MCF 10A (cell line): ENCODE results near the gene PER2. TPM values are rescaled to one million over a fixed set of nuclear protein-coding genes. Genes with fewer than 3 reads are reported as not detected.

ENCODE experiments used
- BruUV-seq: library from RNA; stranded (reverse); fragments of 400-500 nt; replicated peaks from 2 replicates; lab custom pipeline; 2021; lab: Mats Ljungman, UMichigan
- CTCF ChIA-PET: fragments of 300-600 bp; sonication (Branson Sonifier 250); formaldehyde crosslinking; extraction: SDS; loops from one replicate; lab custom pipeline; 2021; ENCODE audit warnings: antibody characterized with exemption, inconsistent platforms; lab: Yijun Ruan, JAX
- POLR2A ChIA-PET: fragments of 300-600, 350-650 bp; sonication (Branson Sonifier 250); formaldehyde crosslinking; extraction: SDS; loops from one replicate; lab custom pipeline; 2020; ENCODE audit warnings: antibody characterized with exemption, inconsistent platforms; lab: Yijun Ruan, JAX
- DNase-seq: peaks from one replicate; pipeline ENCODE4 v3.0.0-alpha.2; 2018; ENCODE audit not compliant: unreplicated experiment
- H3K27ac Mint-ChIP-seq: one replicate; pipeline ENCODE4 v1.8.0; 2022; ENCODE audit warnings: mild to moderate bottlenecking, low read depth, mixed read lengths; ENCODE audit not compliant: unreplicated experiment
- H3K27me3 Mint-ChIP-seq: one replicate; pipeline ENCODE4 v1.8.0; 2022; ENCODE audit warnings: mixed read lengths; ENCODE audit not compliant: insufficient read depth, unreplicated experiment
- H3K36me3 Mint-ChIP-seq: one replicate; pipeline ENCODE4 v1.8.0; 2022; ENCODE audit warnings: mild to moderate bottlenecking, moderate library complexity, mixed read lengths; ENCODE audit not compliant: insufficient read depth, unreplicated experiment
- H3K4me1 Mint-ChIP-seq: one replicate; pipeline ENCODE4 v1.8.0; 2022; ENCODE audit warnings: mixed read lengths; ENCODE audit not compliant: insufficient read depth, unreplicated experiment
- H3K4me3 Mint-ChIP-seq: one replicate; pipeline ENCODE4 v1.8.0; 2022; ENCODE audit warnings: mild to moderate bottlenecking, moderate library complexity, mixed read lengths; ENCODE audit not compliant: unreplicated experiment
- H3K9me3 Mint-ChIP-seq: one replicate; pipeline ENCODE4 v1.8.0; 2022; ENCODE audit warnings: mixed read lengths; ENCODE audit not compliant: unreplicated experiment
- intact Hi-C: fragments of 100-400 bp; cut with micrococcal nuclease; formaldehyde crosslinking; loops from 2 replicates; pipeline ENCODE4 v1.14.1; 2022
- total RNA-seq: library from RNA; stranded (reverse); gene quantifications from 2 replicates; pipeline ENCODE4 v1.2.3, GENCODE V29; 2022
- TF ChIP-seq, protein P1 (sequence below): fragments of 200-600 bp; IDR thresholded peaks from one replicate; pipeline ENCODE4 v1.8.0; 2022; ENCODE audit warnings: antibody characterized with exemption, mild to moderate bottlenecking; ENCODE audit not compliant: unreplicated experiment

The PER2 gene
- total RNA-seq, 1 experiment from 2014 or later, result 8.9 TPM

DNA sequence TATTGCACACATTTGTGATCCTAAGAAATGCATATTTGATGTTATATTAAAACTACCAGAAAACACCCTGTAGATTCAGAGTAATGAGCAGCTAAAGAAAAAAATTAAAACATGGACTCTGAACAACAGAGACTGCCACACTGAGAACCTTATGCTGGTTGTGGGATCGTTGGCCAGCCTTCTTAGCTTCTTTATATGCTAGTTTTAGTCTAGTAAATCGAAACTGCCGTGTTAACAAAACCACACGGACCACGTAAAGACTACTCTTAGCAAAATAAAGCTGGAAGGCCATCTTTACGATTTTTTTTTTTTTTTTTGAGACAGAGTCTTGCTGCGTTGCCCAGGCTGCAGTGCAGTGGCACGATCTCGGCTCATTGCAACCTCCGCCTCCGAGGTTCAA, 22.8 kb downstream of the PER2 start:
- peaks cover 20% of the 10 kb centered on the region for H3K4me1 Mint-ChIP-seq
- no peak overlapping the region for H3K27ac Mint-ChIP-seq
- BruUV-seq, result no TSS peak
- ChIA-PET CTCF (interaction anchor here (0.6 to 2.6 kb wide), 7 partner anchors 10 to 412 kb away, joined by 3 to 16 read pairs (median 3); no protein-coding TSS in a partner anchor), POLR2A (interaction anchor here (1.3 to 6.3 kb wide), 2 partner anchors 22 to 297 kb away, joined by 4 to 95 read pairs; partner anchors contain the start of gene PER2)
- H3K27me3 Mint-ChIP-seq, result no peaks in the 10 kb centered on the region
- intact Hi-C loops, result no loop called here
- TF ChIP-seq, protein P1, sequence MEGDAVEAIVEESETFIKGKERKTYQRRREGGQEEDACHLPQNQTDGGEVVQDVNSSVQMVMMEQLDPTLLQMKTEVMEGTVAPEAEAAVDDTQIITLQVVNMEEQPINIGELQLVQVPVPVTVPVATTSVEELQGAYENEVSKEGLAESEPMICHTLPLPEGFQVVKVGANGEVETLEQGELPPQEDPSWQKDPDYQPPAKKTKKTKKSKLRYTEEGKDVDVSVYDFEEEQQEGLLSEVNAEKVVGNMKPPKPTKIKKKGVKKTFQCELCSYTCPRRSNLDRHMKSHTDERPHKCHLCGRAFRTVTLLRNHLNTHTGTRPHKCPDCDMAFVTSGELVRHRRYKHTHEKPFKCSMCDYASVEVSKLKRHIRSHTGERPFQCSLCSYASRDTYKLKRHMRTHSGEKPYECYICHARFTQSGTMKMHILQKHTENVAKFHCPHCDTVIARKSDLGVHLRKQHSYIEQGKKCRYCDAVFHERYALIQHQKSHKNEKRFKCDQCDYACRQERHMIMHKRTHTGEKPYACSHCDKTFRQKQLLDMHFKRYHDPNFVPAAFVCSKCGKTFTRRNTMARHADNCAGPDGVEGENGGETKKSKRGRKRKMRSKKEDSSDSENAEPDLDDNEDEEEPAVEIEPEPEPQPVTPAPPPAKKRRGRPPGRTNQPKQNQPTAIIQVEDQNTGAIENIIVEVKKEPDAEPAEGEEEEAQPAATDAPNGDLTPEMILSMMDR, result no peak
- DNase-seq, result no peak
- H3K36me3 Mint-ChIP-seq, result peaks cover 60% of the 10 kb centered on the region
- H3K4me3 Mint-ChIP-seq, result no peak overlapping the region
- no peaks in the 10 kb centered on the region for H3K9me3 Mint-ChIP-seq

DNA sequence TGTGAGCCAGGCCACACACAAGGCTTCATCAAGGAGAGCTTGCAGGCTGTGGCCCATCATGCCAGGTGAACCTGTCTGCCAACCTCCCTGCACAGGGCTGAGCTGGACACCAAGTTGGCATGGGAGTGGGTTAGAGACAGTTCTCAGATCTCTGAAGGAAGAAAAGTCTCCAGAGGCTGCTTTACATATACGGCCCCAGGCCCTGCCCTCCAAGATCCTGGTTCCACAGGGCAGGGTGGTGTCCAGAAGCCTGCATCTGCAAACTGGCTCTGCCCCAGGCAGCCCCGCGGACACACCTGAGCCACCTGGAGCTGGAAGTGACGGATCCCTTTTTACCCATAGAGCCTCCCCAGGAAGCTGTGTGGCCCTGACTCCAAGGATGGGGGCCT, 24.3 kb downstream of the PER2 start:
- no peak for DNase-seq
- BruUV-seq, result no TSS peak
- TF ChIP-seq, protein P1, result no peak
- ChIA-PET CTCF (interaction anchor here (0.5 to 2.6 kb wide), 26 partner anchors 8 to 575 kb away, joined by 3 to 16 read pairs (median 4); no protein-coding TSS in a partner anchor), POLR2A (interaction anchor here (6.3 kb wide), 1 partner anchor 24 kb away, joined by 95 read pairs; the partner anchor contains the start of gene PER2)
- H3K4me1 Mint-ChIP-seq, result peaks cover 20% of the 10 kb centered on the region
- no peak overlapping the region for H3K27ac Mint-ChIP-seq
- intact Hi-C loops, result no loop called here
- no peaks in the 10 kb centered on the region for H3K27me3 Mint-ChIP-seq
- no peak overlapping the region for H3K4me3 Mint-ChIP-seq
- peaks cover 60% of the 10 kb centered on the region for H3K36me3 Mint-ChIP-seq
- H3K9me3 Mint-ChIP-seq, result no peaks in the 10 kb centered on the region

DNA sequence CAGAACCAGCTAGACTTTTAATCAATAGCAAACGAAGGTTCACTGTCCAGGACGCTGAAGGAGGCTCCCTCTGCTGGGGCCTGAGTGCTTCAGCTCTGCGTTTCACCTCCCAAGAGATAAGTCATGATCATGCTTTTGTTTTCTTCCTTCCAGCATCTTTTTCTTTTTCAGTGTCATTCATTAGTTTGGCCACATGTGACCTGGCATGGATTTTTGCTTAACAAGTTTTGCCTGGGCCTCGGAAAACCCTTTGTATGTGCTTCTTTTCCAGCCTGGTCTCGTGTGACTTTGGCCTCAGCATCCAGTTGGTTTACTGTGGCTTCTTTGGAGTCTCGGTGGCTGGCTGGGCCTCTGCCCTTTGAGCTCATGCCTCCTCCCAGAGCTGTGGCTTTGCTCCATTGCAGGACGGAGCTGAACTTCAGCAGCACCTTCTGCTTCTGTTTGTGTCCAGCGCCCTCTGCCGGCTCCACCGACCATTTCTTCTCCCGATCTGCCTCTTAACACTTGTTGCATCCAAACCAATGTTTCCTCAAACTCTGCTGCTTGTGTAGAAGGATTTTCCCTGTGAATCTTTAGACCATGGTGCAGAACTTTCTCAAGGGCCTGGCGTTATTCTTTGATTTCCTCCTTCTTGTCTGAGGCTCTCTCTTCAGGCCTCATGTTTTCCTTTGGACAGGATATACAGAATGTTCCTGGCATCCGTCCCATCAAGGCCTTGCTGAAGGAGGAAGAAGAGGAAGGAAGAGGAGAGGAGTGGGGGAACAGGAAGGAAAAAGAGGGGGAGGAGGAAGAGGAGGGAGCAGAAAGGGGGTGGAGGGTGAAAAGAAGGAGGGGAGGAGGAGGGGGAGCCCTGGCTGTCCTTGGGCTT, 25.0 kb downstream of the PER2 start:
- Mint-ChIP-seq H3K36me3 (peaks cover 58% of the 10 kb centered on the region), H3K4me3 (no peak overlapping the region), H3K9me3 (no peaks in the 10 kb centered on the region), H3K27me3 (no peaks in the 10 kb centered on the region), H3K27ac (peak overlapping the region; percentile 49), H3K4me1 (peaks cover 20% of the 10 kb centered on the region)
- BruUV-seq, result no TSS peak
- TF ChIP-seq, protein P1, result peak; percentile 70
- intact Hi-C loops, result loop anchor here (1.0 kb wide), 1 partner anchor 103 kb away; no protein-coding TSS in a partner anchor
- ChIA-PET CTCF (interaction anchor here (0.5 to 2.6 kb wide), 37 partner anchors 8 to 898 kb away, joined by 3 to 14 read pairs (median 3); partner anchors contain the start of gene PER2), POLR2A (interaction anchor here (0.7 to 6.3 kb wide), 3 partner anchors 24 to 596 kb away, joined by 3 to 95 read pairs (median 4); partner anchors contain the start of gene PER2)
- peak; percentile 86 for DNase-seq
